Activated T-helper 2 cell treated with anti-CD3 and anti-CD28 coated beads, Interferon-gamma antibody, Interleukin-2, Interleukin-4, amounts not matched to agents 10 μg/mL and 5 μg/mL and 100 μg/mL, durations not matched to agents 14 hours and 24 hours and 36 hours (primary cell): Measurements from ENCODE around the gene SH3BGRL3. TPM values are rescaled to one million over a fixed set of nuclear protein-coding genes. Genes with fewer than 3 reads are reported as not detected.

Source experiments
- DNase-seq: peaks from one replicate; pipeline ENCODE4 v3.0.0; 2021; ENCODE audit warnings: low spot score
- H3K27ac Mint-ChIP-seq: one replicate; pipeline ENCODE4 v1.8.0; 2021; ENCODE audit warnings: mixed read lengths
- H3K27me3 Mint-ChIP-seq: one replicate; pipeline ENCODE4 v1.8.0; 2021; ENCODE audit warnings: low read depth, mixed read lengths
- H3K36me3 Mint-ChIP-seq: one replicate; pipeline ENCODE4 v1.8.0; 2021; ENCODE audit warnings: low read depth, mixed read lengths
- H3K4me1 Mint-ChIP-seq: one replicate; pipeline ENCODE4 v1.8.0; 2021; ENCODE audit warnings: low read depth, mixed read lengths
- H3K4me3 Mint-ChIP-seq: one replicate; pipeline ENCODE4 v1.8.0; 2021; ENCODE audit warnings: low read depth, mild to moderate bottlenecking, moderate library complexity, mixed read lengths
- H3K9me3 Mint-ChIP-seq: one replicate; pipeline ENCODE4 v1.8.0; 2021; ENCODE audit warnings: mixed read lengths
- intact Hi-C: fragments of 100-400 bp; cut with micrococcal nuclease; formaldehyde crosslinking; loops from one replicate; pipeline ENCODE4 v1.15.1; 2023
- total RNA-seq: library from RNA; stranded (reverse); gene quantifications from 2 replicates; pipeline ENCODE4 v1.2.3, GENCODE V29; 2022

Gene SH3BGRL3
- total RNA-seq, 1 donor from 2014 or later, result 437 TPM

- intact Hi-C loops, result loop anchor here (10.0 kb wide), 1 partner anchor 264 kb away; no protein-coding TSS in a partner anchor
- Mint-ChIP-seq H3K4me1 (peaks cover 79% of the 10 kb centered on the region), H3K36me3 (peaks cover 69% of the 10 kb centered on the region), H3K27ac (peak overlapping the region; percentile 83), H3K4me3 (peak overlapping the region; percentile 93), H3K9me3 (no peaks in the 10 kb centered on the region), H3K27me3 (no peaks in the 10 kb centered on the region)
- DNase-seq, result no peak
Observed at GRCh38 chr1:26280333-26281042, 602 bp downstream of the SH3BGRL3 start.

GRCh38 chr1:26281091-26281958 lies 1.4 kb downstream of the SH3BGRL3 start:
- DNase-seq, result no peak
- no peaks in the 10 kb centered on the region for H3K9me3 Mint-ChIP-seq
- peaks cover 65% of the 10 kb centered on the region for H3K36me3 Mint-ChIP-seq
- no peaks in the 10 kb centered on the region for H3K27me3 Mint-ChIP-seq
- peak overlapping the region; percentile 70 for H3K27ac Mint-ChIP-seq
- H3K4me1 Mint-ChIP-seq, result peaks cover 76% of the 10 kb centered on the region
- H3K4me3 Mint-ChIP-seq, result peak overlapping the region; percentile 93
- intact Hi-C loops, result loop anchor here (10.0 kb wide), 1 partner anchor 263 kb away; no protein-coding TSS in a partner anchor

- no peaks in the 10 kb centered on the region for H3K9me3 Mint-ChIP-seq
- peak overlapping the region; percentile 70 for H3K27ac Mint-ChIP-seq
- intact Hi-C loops, result loop anchor here (10.0 kb wide), 1 partner anchor 263 kb away; no protein-coding TSS in a partner anchor
- peaks cover 76% of the 10 kb centered on the region for H3K4me1 Mint-ChIP-seq
- no peak for DNase-seq
- no peaks in the 10 kb centered on the region for H3K27me3 Mint-ChIP-seq
- H3K36me3 Mint-ChIP-seq, result peaks cover 58% of the 10 kb centered on the region
- peak overlapping the region; percentile 93 for H3K4me3 Mint-ChIP-seq
Observed at GRCh38 chr1:26281971-26282370, 2.1 kb downstream of the SH3BGRL3 start.

GRCh38 chr1:26282401-26282918 lies 2.6 kb downstream of the SH3BGRL3 start:
- H3K27ac Mint-ChIP-seq, result peak overlapping the region; percentile 100
- H3K4me1 Mint-ChIP-seq, result peaks cover 78% of the 10 kb centered on the region
- DNase-seq, result no peak
- H3K36me3 Mint-ChIP-seq, result peaks cover 56% of the 10 kb centered on the region
- no peaks in the 10 kb centered on the region for H3K9me3 Mint-ChIP-seq
- no peaks in the 10 kb centered on the region for H3K27me3 Mint-ChIP-seq
- H3K4me3 Mint-ChIP-seq, result peak overlapping the region; percentile 43
- intact Hi-C loops, result loop anchor here (10.0 kb wide), 1 partner anchor 262 kb away; no protein-coding TSS in a partner anchor

GRCh38 chr1:26283279-26283853 lies 3.5 kb downstream of the SH3BGRL3 start:
- H3K36me3 Mint-ChIP-seq, result peaks cover 49% of the 10 kb centered on the region
- H3K4me3 Mint-ChIP-seq, result peak overlapping the region; percentile 65
- DNase-seq, result no peak
- intact Hi-C loops, result loop anchor here (10.0 kb wide), 1 partner anchor 261 kb away; no protein-coding TSS in a partner anchor
- H3K27me3 Mint-ChIP-seq, result no peaks in the 10 kb centered on the region
- peak overlapping the region; percentile 100 for H3K27ac Mint-ChIP-seq
- H3K9me3 Mint-ChIP-seq, result no peaks in the 10 kb centered on the region
- peaks cover 78% of the 10 kb centered on the region for H3K4me1 Mint-ChIP-seq

- Mint-ChIP-seq H3K27ac (peak overlapping the region; percentile 100), H3K4me3 (peak overlapping the region; percentile 77), H3K4me1 (peaks cover 79% of the 10 kb centered on the region), H3K9me3 (no peaks in the 10 kb centered on the region), H3K36me3 (peaks cover 44% of the 10 kb centered on the region), H3K27me3 (no peaks in the 10 kb centered on the region)
- intact Hi-C loops, result loop anchor here (1.0 to 10.0 kb wide), 3 partner anchors 8 to 261 kb away; no protein-coding TSS in a partner anchor
- DNase-seq, result no peak
Observed at GRCh38 chr1:26283871-26284596, 4.1 kb downstream of the SH3BGRL3 start.

- peak; percentile 91 for DNase-seq
- H3K4me1 Mint-ChIP-seq, result peaks cover 82% of the 10 kb centered on the region
- H3K27ac Mint-ChIP-seq, result peak overlapping the region; percentile 100
- H3K27me3 Mint-ChIP-seq, result no peaks in the 10 kb centered on the region
- H3K36me3 Mint-ChIP-seq, result peaks cover 44% of the 10 kb centered on the region
- H3K9me3 Mint-ChIP-seq, result no peaks in the 10 kb centered on the region
- intact Hi-C loops, result loop anchor here (1.0 to 10.0 kb wide), 3 partner anchors 8 to 260 kb away; no protein-coding TSS in a partner anchor
- H3K4me3 Mint-ChIP-seq, result peak overlapping the region; percentile 77
Observed at GRCh38 chr1:26284597-26285347, 4.9 kb downstream of the SH3BGRL3 start.

GRCh38 chr1:26285366-26286063 lies 5.6 kb downstream of the SH3BGRL3 start:
- Mint-ChIP-seq H3K27me3 (no peaks in the 10 kb centered on the region), H3K4me1 (peaks cover 89% of the 10 kb centered on the region), H3K4me3 (no peak overlapping the region), H3K9me3 (no peaks in the 10 kb centered on the region), H3K36me3 (peaks cover 41% of the 10 kb centered on the region), H3K27ac (peak overlapping the region; percentile 100)
- intact Hi-C loops, result loop anchor here (10.0 kb wide), 1 partner anchor 259 kb away; no protein-coding TSS in a partner anchor
- no peak for DNase-seq

GRCh38 chr1:26286064-26286416 lies 6.2 kb downstream of the SH3BGRL3 start:
- Mint-ChIP-seq H3K27ac (peak overlapping the region; percentile 100), H3K27me3 (no peaks in the 10 kb centered on the region), H3K4me1 (peaks cover 89% of the 10 kb centered on the region), H3K36me3 (peaks cover 36% of the 10 kb centered on the region), H3K4me3 (no peak overlapping the region), H3K9me3 (no peaks in the 10 kb centered on the region)
- DNase-seq, result no peak
- intact Hi-C loops, result loop anchor here (10.0 kb wide), 1 partner anchor 259 kb away; no protein-coding TSS in a partner anchor

- Mint-ChIP-seq H3K27ac (peak overlapping the region; percentile 100), H3K4me3 (peak overlapping the region; percentile 69), H3K27me3 (no peaks in the 10 kb centered on the region), H3K36me3 (peaks cover 27% of the 10 kb centered on the region), H3K4me1 (peaks cover 80% of the 10 kb centered on the region), H3K9me3 (no peaks in the 10 kb centered on the region)
- DNase-seq, result peak; percentile 75
- intact Hi-C loops, result loop anchor here (10.0 kb wide), 1 partner anchor 258 kb away; no protein-coding TSS in a partner anchor
Observed at GRCh38 chr1:26287033-26287711, 7.3 kb downstream of the SH3BGRL3 start.
